GM23338 (cell line): Measurements from ENCODE around the gene APOA1. TPM values are rescaled to one million over a fixed set of nuclear protein-coding genes. Genes with fewer than 3 reads are reported as not detected.

Experiments used
- CREB1 ChIP-seq: fragments of 250-450 bp; sonication (Bioruptor Pico); IDR thresholded peaks from 2 replicates; pipeline ENCODE4 v1.5.0; 2020; ENCODE audit warnings: low read depth, mild to moderate bottlenecking, moderate library complexity
- EZH2 ChIP-seq: fragments of 200-600 bp; sonication (generic); IDR thresholded peaks from one replicate; pipeline ENCODE4 v1.8.0; 2017; ENCODE audit warnings: antibody characterized with exemption, mild to moderate bottlenecking, low read depth; ENCODE audit not compliant: unreplicated experiment
- EZH2phosphoT487 ChIP-seq: fragments of 200-600 bp; sonication (generic); IDR thresholded peaks from one replicate; pipeline ENCODE4 v1.8.1; 2018; ENCODE audit warnings: antibody characterized with exemption; ENCODE audit not compliant: unreplicated experiment
- NANOG ChIP-seq: IDR thresholded peaks from 2 replicates; pipeline ENCODE4 v1.6.1; 2016; ENCODE audit warnings: antibody characterized with exemption, borderline replicate concordance
- POLR2AphosphoS5 ChIP-seq: IDR thresholded peaks from 2 replicates; pipeline ENCODE4 v1.6.1; 2016; ENCODE audit warnings: antibody characterized with exemption, low read depth
- polyA plus RNA-seq: library from polyadenylated mRNA; unstranded; fragments of >200 nt; fragmentation: Nextera tagmentation; extraction: Ambion mirVana; gene quantifications from 2 replicates; pipeline ENCODE4 v1.2.1, GENCODE V29; 2016
- total RNA-seq: library from RNA; depleted of rRNA; stranded (reverse); fragments of >200 nt; shearing (Covaris generic); gene quantifications from 2 replicates; pipeline ENCODE4 v1.2.3, GENCODE V29; 2014
- TF ChIP-seq, protein P1 (sequence below): fragments of 250-450 bp; sonication (Bioruptor Pico); IDR thresholded peaks from 2 replicates; pipeline ENCODE4 v1.5.0; 2020; ENCODE audit warnings: mild to moderate bottlenecking, moderate library complexity
- TF ChIP-seq, protein P2 (sequence below): IDR thresholded peaks from one replicate; pipeline ENCODE4 v1.6.1; 2018; ENCODE audit warnings: antibody characterized with exemption; ENCODE audit not compliant: unreplicated experiment

The APOA1 gene
- total and polyA plus RNA-seq, 2 experiments from 2014 or later, result 0.60 TPM; not detected in 1

DNA sequence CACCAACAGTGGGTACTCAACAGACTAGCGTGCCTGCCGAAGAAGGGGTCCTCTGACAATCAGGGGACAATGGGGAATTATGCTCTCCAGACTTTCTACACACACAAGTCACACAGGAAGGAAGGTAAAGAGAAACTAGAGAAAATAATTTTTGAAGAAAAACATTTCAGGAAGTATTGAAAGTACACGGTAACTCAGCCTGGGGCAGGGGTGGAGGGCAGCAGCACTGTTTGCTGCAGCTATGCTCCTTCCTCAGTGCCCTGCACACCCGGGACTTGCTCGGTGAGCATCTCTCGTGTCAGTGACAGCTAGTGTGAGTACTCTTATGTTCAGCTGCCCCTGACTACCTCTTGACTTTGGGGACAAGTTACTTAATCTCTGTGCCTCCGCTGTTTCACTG lies 18.0 kb upstream of the APOA1 start (continued):
- TF ChIP-seq, protein P1, sequence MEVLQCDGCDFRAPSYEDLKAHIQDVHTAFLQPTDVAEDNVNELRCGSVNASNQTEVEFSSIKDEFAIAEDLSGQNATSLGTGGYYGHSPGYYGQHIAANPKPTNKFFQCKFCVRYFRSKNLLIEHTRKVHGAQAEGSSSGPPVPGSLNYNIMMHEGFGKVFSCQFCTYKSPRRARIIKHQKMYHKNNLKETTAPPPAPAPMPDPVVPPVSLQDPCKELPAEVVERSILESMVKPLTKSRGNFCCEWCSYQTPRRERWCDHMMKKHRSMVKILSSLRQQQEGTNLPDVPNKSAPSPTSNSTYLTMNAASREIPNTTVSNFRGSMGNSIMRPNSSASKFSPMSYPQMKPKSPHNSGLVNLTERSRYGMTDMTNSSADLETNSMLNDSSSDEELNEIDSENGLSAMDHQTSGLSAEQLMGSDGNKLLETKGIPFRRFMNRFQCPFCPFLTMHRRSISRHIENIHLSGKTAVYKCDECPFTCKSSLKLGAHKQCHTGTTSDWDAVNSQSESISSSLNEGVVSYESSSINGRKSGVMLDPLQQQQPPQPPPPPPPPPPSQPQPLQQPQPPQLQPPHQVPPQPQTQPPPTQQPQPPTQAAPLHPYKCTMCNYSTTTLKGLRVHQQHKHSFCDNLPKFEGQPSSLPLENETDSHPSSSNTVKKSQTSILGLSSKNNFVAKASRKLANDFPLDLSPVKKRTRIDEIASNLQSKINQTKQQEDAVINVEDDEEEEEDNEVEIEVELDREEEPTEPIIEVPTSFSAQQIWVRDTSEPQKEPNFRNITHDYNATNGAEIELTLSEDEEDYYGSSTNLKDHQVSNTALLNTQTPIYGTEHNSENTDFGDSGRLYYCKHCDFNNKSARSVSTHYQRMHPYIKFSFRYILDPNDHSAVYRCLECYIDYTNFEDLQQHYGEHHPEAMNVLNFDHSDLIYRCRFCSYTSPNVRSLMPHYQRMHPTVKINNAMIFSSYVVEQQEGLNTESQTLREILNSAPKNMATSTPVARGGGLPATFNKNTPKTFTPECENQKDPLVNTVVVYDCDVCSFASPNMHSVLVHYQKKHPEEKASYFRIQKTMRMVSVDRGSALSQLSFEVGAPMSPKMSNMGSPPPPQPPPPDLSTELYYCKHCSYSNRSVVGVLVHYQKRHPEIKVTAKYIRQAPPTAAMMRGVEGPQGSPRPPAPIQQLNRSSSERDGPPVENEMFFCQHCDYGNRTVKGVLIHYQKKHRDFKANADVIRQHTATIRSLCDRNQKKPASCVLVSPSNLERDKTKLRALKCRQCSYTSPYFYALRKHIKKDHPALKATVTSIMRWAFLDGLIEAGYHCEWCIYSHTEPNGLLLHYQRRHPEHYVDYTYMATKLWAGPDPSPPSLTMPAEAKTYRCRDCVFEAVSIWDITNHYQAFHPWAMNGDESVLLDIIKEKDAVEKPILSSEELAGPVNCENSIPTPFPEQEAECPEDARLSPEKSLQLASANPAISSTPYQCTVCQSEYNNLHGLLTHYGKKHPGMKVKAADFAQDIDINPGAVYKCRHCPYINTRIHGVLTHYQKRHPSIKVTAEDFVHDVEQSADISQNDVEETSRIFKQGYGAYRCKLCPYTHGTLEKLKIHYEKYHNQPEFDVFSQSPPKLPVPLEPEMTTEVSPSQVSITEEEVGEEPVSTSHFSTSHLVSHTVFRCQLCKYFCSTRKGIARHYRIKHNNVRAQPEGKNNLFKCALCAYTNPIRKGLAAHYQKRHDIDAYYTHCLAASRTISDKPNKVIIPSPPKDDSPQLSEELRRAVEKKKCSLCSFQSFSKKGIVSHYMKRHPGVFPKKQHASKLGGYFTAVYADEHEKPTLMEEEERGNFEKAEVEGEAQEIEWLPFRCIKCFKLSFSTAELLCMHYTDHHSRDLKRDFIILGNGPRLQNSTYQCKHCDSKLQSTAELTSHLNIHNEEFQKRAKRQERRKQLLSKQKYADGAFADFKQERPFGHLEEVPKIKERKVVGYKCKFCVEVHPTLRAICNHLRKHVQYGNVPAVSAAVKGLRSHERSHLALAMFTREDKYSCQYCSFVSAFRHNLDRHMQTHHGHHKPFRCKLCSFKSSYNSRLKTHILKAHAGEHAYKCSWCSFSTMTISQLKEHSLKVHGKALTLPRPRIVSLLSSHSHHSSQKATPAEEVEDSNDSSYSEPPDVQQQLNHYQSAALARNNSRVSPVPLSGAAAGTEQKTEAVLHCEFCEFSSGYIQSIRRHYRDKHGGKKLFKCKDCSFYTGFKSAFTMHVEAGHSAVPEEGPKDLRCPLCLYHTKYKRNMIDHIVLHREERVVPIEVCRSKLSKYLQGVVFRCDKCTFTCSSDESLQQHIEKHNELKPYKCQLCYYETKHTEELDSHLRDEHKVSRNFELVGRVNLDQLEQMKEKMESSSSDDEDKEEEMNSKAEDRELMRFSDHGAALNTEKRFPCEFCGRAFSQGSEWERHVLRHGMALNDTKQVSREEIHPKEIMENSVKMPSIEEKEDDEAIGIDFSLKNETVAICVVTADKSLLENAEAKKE (CRISPR knock-in tag), result no peak
- TF ChIP-seq EZH2 (no peak), NANOG (no peak), CREB1 (no peak), POLR2AphosphoS5 (no peak), EZH2phosphoT487 (no peak)
- TF ChIP-seq, protein P2, sequence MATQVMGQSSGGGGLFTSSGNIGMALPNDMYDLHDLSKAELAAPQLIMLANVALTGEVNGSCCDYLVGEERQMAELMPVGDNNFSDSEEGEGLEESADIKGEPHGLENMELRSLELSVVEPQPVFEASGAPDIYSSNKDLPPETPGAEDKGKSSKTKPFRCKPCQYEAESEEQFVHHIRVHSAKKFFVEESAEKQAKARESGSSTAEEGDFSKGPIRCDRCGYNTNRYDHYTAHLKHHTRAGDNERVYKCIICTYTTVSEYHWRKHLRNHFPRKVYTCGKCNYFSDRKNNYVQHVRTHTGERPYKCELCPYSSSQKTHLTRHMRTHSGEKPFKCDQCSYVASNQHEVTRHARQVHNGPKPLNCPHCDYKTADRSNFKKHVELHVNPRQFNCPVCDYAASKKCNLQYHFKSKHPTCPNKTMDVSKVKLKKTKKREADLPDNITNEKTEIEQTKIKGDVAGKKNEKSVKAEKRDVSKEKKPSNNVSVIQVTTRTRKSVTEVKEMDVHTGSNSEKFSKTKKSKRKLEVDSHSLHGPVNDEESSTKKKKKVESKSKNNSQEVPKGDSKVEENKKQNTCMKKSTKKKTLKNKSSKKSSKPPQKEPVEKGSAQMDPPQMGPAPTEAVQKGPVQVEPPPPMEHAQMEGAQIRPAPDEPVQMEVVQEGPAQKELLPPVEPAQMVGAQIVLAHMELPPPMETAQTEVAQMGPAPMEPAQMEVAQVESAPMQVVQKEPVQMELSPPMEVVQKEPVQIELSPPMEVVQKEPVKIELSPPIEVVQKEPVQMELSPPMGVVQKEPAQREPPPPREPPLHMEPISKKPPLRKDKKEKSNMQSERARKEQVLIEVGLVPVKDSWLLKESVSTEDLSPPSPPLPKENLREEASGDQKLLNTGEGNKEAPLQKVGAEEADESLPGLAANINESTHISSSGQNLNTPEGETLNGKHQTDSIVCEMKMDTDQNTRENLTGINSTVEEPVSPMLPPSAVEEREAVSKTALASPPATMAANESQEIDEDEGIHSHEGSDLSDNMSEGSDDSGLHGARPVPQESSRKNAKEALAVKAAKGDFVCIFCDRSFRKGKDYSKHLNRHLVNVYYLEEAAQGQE, result no peak
